Measurements from ENCODE around the gene ADORA1.

The ADORA1 gene

DNA sequence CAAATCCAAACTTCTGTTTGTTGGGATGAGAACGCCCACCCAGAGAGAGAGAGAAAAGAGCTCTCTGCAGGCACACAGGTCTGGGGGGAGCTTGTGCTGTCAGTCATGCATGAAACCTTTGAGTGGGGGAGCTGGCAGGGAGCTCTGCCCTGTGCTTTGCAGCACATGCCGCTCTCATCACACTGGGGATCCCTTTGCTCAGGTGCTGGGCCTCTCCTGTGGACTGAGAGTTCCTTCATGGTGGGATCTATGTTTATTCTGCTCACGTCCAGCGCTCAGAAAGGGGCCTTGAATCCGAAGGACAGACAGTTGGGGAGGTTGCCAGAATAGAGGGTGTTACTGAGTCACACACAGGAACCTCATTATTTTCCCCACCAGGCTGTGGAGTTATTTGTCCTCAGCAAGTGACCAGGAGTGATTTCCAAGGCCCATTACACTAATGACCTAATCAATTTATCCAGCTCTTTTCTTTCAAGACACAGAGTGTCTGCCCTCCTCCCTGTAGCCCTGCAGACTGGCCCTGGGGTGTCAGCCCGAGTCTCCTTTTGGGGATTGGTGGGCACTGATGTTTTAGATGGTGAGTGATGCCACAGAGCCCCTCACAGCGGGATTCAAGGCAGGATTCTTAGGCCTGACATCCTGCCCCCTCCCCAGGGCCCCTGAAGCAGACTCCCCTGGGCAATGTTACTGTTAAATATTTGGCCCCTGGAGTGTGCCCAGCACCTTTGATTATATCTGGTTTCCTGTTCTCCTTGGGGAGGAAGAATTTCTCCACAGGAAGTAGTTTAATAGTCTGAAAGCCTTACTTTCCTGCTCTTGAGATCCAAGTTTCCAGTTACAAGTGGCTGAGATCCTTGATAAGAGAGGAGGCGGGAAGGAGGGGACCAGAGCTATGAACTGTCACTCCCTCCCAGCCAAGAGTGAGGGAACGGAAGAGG, 25.8 kb downstream of the ADORA1 start:
- H3K36me3 ChIP-seq (ENCODE audit: control insufficient read depth, insufficient read depth, low read length): no peaks in the 10 kb centered on the region
- no peak overlapping the region for H3K9ac ChIP-seq (ENCODE audit: low read depth, low read length)
- H3K9me3 ChIP-seq (ENCODE audit: control insufficient read depth, insufficient read depth, low read length): no peaks in the 10 kb centered on the region
- H3K27ac ChIP-seq (ENCODE audit: low read depth, low read length): peak overlapping the region; percentile 67
- no peaks in the 10 kb centered on the region for H3K27me3 ChIP-seq (ENCODE audit: control insufficient read depth, insufficient read depth, low read length)
- H3K4me3 ChIP-seq (ENCODE audit: low read depth, low read length): no peak overlapping the region
- peaks cover 30% of the 10 kb centered on the region for H3K4me1 ChIP-seq (ENCODE audit: control insufficient read depth, insufficient read depth, low read length)

DNA sequence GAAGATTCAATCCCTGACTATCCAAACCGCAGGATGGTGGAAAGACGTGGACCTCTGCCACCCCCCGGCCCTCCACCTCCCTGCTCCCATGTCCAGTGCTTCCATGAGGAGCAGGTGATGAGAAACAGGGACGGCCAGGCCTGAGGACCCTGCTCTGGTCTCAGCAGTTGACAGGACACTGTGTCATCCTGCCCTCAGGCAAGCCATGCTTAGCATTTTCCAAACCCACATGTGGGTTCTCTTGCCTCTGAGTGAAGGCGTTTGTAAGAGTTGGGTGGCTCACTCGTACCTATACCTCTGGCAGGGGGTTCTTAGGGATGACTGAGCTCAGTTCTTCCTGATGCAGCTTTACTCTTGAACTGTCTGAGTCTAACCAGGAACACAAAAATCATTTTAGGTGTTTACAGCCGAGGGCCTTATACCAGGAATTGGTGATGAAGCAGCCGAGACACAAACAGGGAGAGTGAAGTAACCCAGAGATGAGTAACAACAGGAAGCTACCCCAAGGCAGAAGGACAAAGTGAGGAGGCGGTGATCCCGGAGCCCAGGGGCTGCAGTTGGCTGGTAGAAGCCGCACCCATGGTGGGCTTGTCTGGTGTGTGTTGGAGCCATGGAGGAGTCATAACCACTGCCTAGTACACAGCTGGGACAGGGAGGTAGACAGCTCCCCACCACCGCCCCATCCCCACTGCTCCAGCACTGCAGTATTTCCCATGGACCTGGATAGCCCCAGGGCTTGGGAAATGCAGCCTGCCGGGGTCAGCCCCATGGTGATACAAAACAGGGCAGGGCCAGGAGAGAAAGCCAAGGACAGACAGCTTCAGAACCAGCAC, 26.7 kb downstream of the ADORA1 start:
- Histone ChIP-seq H3K27ac (ENCODE audit: low read depth, low read length) (peak overlapping the region; percentile 67), H3K9me3 (ENCODE audit: control insufficient read depth, insufficient read depth, low read length) (no peaks in the 10 kb centered on the region), H3K9ac (ENCODE audit: low read depth, low read length) (no peak overlapping the region), H3K27me3 (ENCODE audit: control insufficient read depth, insufficient read depth, low read length) (no peaks in the 10 kb centered on the region), H3K36me3 (ENCODE audit: control insufficient read depth, insufficient read depth, low read length) (no peaks in the 10 kb centered on the region), H3K4me1 (ENCODE audit: control insufficient read depth, insufficient read depth, low read length) (peaks cover 30% of the 10 kb centered on the region), H3K4me3 (ENCODE audit: low read depth, low read length) (no peak overlapping the region)

- H3K27me3 ChIP-seq (ENCODE audit: control insufficient read depth, insufficient read depth, low read length): no peaks in the 10 kb centered on the region
- H3K36me3 ChIP-seq (ENCODE audit: control insufficient read depth, insufficient read depth, low read length): no peaks in the 10 kb centered on the region
- H3K27ac ChIP-seq (ENCODE audit: low read depth, low read length): no peak overlapping the region
- no peak overlapping the region for H3K4me3 ChIP-seq (ENCODE audit: low read depth, low read length)
- H3K4me1 ChIP-seq (ENCODE audit: control insufficient read depth, insufficient read depth, low read length): peaks cover 26% of the 10 kb centered on the region
- H3K9ac ChIP-seq (ENCODE audit: low read depth, low read length): no peak overlapping the region
- no peaks in the 10 kb centered on the region for H3K9me3 ChIP-seq (ENCODE audit: control insufficient read depth, insufficient read depth, low read length)
These were observed 28.8 kb downstream of the ADORA1 start for GRCh38 chr1:203156280-203156679.

DNA sequence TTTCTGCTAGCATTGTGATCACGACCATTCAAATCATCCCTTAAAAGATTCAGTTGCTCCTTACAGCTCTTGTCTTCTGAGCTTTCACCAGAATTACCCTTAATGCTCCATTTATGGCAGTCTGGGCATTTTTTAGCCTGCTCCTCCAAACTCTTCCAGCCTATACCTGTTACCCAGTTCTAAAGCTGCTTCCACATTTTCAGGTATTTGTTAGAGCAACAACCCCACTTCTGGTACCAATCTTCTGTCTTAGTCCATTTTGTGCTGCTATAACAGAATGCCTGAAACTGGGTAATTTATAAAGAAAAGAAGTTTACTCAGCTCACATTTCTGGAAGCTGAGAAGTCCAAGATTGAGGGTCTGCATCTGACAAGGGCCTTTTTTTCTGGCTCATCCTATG, 30.9 kb downstream of the ADORA1 start:
- H3K9ac ChIP-seq (ENCODE audit: low read depth, low read length): no peak overlapping the region

DNA sequence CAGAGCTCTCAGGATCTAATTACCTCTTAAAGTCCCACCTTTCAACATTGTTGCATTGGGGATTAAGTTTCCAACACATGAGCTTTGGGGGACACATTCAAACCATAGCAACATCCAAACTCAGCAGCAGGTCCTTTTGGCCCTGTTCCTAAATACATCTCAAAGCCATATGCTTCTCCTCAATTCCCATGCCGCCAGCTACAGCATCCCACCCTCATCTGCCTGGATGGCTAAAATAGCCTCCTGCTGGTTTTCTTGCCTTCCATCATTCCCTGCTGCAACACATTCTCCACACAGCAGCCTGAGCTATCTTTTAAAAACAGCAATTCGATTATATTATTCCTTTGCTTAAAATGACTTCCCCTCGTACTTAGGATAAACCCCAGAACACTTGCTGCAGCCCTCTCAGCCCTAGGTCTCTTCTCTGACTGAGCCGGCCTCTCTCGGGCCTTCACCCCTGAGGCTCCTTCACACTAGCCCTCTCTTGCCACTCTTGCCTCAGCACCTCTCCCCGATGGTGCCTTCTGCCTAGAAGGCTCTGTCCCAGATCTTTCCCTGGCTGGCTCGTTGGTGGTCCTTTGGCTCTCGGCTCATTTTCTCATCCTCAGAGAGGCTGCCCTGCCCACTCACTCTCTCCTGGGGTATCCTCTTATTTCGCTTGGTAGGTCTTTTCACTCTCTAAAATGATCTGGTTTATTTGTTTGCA, 31.6 kb downstream of the ADORA1 start:
- Histone ChIP-seq H3K9me3 (ENCODE audit: control insufficient read depth, insufficient read depth, low read length) (no peaks in the 10 kb centered on the region), H3K4me3 (ENCODE audit: low read depth, low read length) (no peak overlapping the region), H3K4me1 (ENCODE audit: control insufficient read depth, insufficient read depth, low read length) (peaks cover 7% of the 10 kb centered on the region; the same call in 1 of the 2 replicates), H3K36me3 (ENCODE audit: control insufficient read depth, insufficient read depth, low read length) (no peaks in the 10 kb centered on the region), H3K9ac (ENCODE audit: low read depth, low read length) (no peak overlapping the region), H3K27me3 (ENCODE audit: control insufficient read depth, insufficient read depth, low read length) (no peaks in the 10 kb centered on the region), H3K27ac (ENCODE audit: low read depth, low read length) (no peak overlapping the region)

More for the DNA sequence above, 30.9 kb downstream of the ADORA1 start:
- no peaks in the 10 kb centered on the region for H3K27me3 ChIP-seq (ENCODE audit: control insufficient read depth, insufficient read depth, low read length)
- H3K4me1 ChIP-seq (ENCODE audit: control insufficient read depth, insufficient read depth, low read length): peaks cover 13% of the 10 kb centered on the region; the same call in 1 of the 2 replicates
- H3K9me3 ChIP-seq (ENCODE audit: control insufficient read depth, insufficient read depth, low read length): no peaks in the 10 kb centered on the region
- no peak overlapping the region for H3K27ac ChIP-seq (ENCODE audit: low read depth, low read length)
- no peaks in the 10 kb centered on the region for H3K36me3 ChIP-seq (ENCODE audit: control insufficient read depth, insufficient read depth, low read length)
- H3K4me3 ChIP-seq (ENCODE audit: low read depth, low read length): no peak overlapping the region

DNA sequence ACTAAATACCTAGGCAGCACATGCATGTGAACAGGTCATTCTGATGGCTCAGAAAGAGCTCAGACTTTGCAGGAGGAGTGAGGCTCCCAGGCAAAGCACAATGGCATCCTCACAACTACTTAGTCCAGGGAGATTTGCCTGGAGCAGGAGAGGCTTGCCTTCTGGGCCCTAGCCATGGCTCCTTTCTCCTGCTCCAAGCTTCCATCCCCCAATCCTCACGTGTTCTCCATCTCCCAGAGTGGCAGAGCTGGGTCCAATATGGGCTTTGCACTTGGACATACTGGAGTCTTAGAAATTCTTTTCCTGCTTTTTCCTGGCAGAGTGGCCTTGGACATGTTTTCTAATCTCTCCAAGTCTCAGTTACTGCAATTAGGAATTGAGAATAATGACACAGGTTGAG, 32.3 kb downstream of the ADORA1 start:
- peaks cover 4% of the 10 kb centered on the region; the same call in 1 of the 2 replicates for H3K4me1 ChIP-seq (ENCODE audit: control insufficient read depth, insufficient read depth, low read length)
- no peaks in the 10 kb centered on the region for H3K36me3 ChIP-seq (ENCODE audit: control insufficient read depth, insufficient read depth, low read length)
- no peak overlapping the region for H3K4me3 ChIP-seq (ENCODE audit: low read depth, low read length)
- H3K9ac ChIP-seq (ENCODE audit: low read depth, low read length): no peak overlapping the region
- no peaks in the 10 kb centered on the region for H3K27me3 ChIP-seq (ENCODE audit: control insufficient read depth, insufficient read depth, low read length)
- H3K27ac ChIP-seq (ENCODE audit: low read depth, low read length): no peak overlapping the region
- H3K9me3 ChIP-seq (ENCODE audit: control insufficient read depth, insufficient read depth, low read length): no peaks in the 10 kb centered on the region

- Histone ChIP-seq H3K36me3 (ENCODE audit: control insufficient read depth, insufficient read depth, low read length) (no peaks in the 10 kb centered on the region), H3K27me3 (ENCODE audit: control insufficient read depth, insufficient read depth, low read length) (no peaks in the 10 kb centered on the region), H3K27ac (ENCODE audit: low read depth, low read length) (no peak overlapping the region), H3K9me3 (ENCODE audit: control insufficient read depth, insufficient read depth, low read length) (no peaks in the 10 kb centered on the region), H3K9ac (ENCODE audit: low read depth, low read length) (no peak overlapping the region), H3K4me1 (ENCODE audit: control insufficient read depth, insufficient read depth, low read length) (no peaks in the 10 kb centered on the region), H3K4me3 (ENCODE audit: low read depth, low read length) (no peak overlapping the region)
These were observed 33.6 kb downstream of the ADORA1 start for GRCh38 chr1:203161175-203161574.

- H3K27me3 ChIP-seq (ENCODE audit: control insufficient read depth, insufficient read depth, low read length): no peaks in the 10 kb centered on the region
- no peak overlapping the region for H3K27ac ChIP-seq (ENCODE audit: low read depth, low read length)
- H3K9me3 ChIP-seq (ENCODE audit: control insufficient read depth, insufficient read depth, low read length): no peaks in the 10 kb centered on the region
These were observed 34.2 kb downstream of the ADORA1 start for GRCh38 chr1:203161703-203162102.

DNA sequence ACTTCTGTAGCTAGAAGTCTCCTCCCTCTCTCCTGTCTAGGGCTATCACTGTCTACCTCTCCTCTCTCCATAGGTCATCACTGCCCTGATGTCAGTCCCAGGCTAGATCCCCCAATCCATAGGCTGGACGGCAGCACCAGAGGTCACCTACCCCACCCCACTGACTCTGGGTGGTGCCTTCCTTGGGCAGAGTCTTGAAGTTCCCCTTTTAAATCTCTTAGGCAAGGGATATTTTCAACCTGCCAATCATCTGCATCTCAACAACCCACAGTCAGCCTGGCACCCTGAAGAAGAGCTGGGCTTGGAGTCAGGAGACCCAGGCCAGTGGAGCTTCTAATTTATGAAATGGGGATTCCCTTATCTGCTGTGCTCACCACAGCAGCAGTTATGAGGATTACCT, 34.9 kb downstream of the ADORA1 start:
- H3K27ac ChIP-seq (ENCODE audit: low read depth, low read length): no peak overlapping the region
- H3K9ac ChIP-seq (ENCODE audit: low read depth, low read length): no peak overlapping the region
- H3K4me3 ChIP-seq (ENCODE audit: low read depth, low read length): no peak overlapping the region
- H3K9me3 ChIP-seq (ENCODE audit: control insufficient read depth, insufficient read depth, low read length): no peaks in the 10 kb centered on the region
- no peaks in the 10 kb centered on the region for H3K27me3 ChIP-seq (ENCODE audit: control insufficient read depth, insufficient read depth, low read length)
- H3K4me1 ChIP-seq (ENCODE audit: control insufficient read depth, insufficient read depth, low read length): no peaks in the 10 kb centered on the region
- H3K36me3 ChIP-seq (ENCODE audit: control insufficient read depth, insufficient read depth, low read length): no peaks in the 10 kb centered on the region

More at GRCh38 chr1:203161703-203162102, 34.2 kb downstream of the ADORA1 start:
- H3K4me1 ChIP-seq (ENCODE audit: control insufficient read depth, insufficient read depth, low read length): no peaks in the 10 kb centered on the region
- H3K36me3 ChIP-seq (ENCODE audit: control insufficient read depth, insufficient read depth, low read length): no peaks in the 10 kb centered on the region
- no peak overlapping the region for H3K4me3 ChIP-seq (ENCODE audit: low read depth, low read length)
- H3K9ac ChIP-seq (ENCODE audit: low read depth, low read length): no peak overlapping the region

DNA sequence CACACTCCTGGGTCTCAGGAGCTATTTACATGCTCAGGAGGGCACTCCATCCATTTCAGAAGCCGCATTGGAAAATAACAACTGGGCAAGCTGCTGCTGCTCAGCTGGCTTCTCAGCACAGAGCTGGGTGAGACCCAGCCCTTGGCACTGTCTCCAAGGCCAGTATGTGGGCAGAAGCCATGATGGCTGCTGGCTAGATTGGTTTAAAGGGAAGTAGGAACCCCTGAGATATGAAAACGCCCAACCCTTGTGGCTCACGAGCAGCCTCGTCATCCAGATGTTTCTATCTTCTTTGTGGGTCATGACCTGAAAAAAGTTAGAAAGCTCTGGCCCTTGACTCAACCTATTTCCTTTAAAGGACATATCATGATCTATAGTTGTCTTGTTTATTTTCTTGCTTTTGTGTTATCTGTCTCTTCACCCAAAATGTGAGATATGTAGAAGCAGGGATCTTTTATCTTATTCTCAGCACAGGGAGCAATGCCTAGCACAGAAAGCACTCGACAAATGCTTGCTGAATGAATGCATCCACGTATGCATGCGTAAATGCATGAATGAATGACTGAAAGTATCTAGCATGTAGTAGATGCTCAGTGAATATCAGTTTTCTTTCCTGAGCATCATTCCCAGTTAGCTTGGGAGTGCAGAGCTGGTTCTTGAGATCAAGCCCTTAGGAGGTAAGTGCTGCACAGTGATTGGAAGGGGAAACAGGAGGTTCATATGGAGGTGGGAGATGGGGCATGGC, 36.5 kb downstream of the ADORA1 start:
- Histone ChIP-seq H3K27me3 (ENCODE audit: control insufficient read depth, insufficient read depth, low read length) (no peaks in the 10 kb centered on the region), H3K27ac (ENCODE audit: low read depth, low read length) (no peak overlapping the region), H3K36me3 (ENCODE audit: control insufficient read depth, insufficient read depth, low read length) (no peaks in the 10 kb centered on the region), H3K4me3 (ENCODE audit: low read depth, low read length) (no peak overlapping the region), H3K9me3 (ENCODE audit: control insufficient read depth, insufficient read depth, low read length) (no peaks in the 10 kb centered on the region), H3K9ac (ENCODE audit: low read depth, low read length) (no peak overlapping the region), H3K4me1 (ENCODE audit: control insufficient read depth, insufficient read depth, low read length) (no peaks in the 10 kb centered on the region)
